OCI-LY1 (cell line): Measurements from ENCODE around the gene VPS45.

Experiments used
- CTCF ChIP-seq: fragments of 200-600 bp; sonication (generic), shearing (Covaris generic); IDR thresholded peaks from 2 replicates; pipeline ENCODE4 v1.5.1; 2017; ENCODE audit warnings: mild to moderate bottlenecking, antibody characterized with exemption, low read length, moderate library complexity, mixed read lengths
- EZH2 ChIP-seq: fragments of 200-600 bp; sonication (generic), shearing (Covaris generic); IDR thresholded peaks from 2 replicates; pipeline ENCODE4 v1.8.0; 2017; ENCODE audit warnings: borderline replicate concordance, mixed run types, mild to moderate bottlenecking, antibody characterized with exemption, low read length, moderate library complexity, mixed read lengths

- TF ChIP-seq CTCF (no peak), EZH2 (no peak)
These were observed 1.2 kb upstream of the VPS45 start for GRCh38 chr1:150066328-150066727.
